ENCODE measurements around the gene PLEKHS1.

DNA sequence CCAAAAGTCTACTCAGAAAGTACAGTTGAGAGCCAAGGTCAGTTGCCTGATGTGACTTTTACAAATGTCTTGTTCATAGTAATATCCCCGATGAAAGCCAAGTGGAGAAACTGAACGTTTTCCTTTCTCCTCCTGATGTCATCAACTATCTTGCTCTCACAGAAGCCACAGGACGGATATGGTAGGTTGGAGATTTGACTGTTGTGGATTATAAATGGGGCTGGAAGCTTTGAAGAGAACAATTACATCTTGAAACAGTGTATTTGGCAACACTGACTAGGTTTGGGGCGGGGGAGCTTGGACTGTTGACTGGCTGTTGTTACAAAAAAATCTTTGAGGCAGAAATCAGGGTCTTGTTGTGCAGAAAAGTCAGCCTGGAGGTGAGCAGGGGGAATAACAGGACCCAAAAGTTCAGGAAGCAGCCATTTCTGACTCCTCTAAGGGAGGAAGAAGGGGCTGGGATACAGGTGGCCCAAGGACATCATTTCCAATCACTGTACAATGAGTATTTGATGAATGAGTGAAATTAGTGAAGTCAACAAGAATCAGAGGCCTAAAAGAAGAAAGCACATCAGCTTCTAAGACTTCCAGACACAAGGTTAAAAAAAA, 24.3 kb downstream of the PLEKHS1 start:
- TF ChIP-seq, protein P1, sequence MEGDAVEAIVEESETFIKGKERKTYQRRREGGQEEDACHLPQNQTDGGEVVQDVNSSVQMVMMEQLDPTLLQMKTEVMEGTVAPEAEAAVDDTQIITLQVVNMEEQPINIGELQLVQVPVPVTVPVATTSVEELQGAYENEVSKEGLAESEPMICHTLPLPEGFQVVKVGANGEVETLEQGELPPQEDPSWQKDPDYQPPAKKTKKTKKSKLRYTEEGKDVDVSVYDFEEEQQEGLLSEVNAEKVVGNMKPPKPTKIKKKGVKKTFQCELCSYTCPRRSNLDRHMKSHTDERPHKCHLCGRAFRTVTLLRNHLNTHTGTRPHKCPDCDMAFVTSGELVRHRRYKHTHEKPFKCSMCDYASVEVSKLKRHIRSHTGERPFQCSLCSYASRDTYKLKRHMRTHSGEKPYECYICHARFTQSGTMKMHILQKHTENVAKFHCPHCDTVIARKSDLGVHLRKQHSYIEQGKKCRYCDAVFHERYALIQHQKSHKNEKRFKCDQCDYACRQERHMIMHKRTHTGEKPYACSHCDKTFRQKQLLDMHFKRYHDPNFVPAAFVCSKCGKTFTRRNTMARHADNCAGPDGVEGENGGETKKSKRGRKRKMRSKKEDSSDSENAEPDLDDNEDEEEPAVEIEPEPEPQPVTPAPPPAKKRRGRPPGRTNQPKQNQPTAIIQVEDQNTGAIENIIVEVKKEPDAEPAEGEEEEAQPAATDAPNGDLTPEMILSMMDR (IDR thresholded peaks at IDR 0.05), result no peak
- no peak for TF ChIP-seq POLR2AphosphoS5 (IDR thresholded peaks at IDR 0.05; ENCODE audit: low read depth, low read length)

Measured in Panc1 (cell line).